GM19328 (cell line): Measurements from ENCODE around the gene CRY2.

Source experiments
- ATAC-seq: cut with Tn5 transposase; IDR thresholded peaks from one replicate; pipeline ENCODE4 v1.9.1; 2021; ENCODE audit warnings: mild to moderate bottlenecking, moderate library complexity; ENCODE audit not compliant: unreplicated experiment

The CRY2 gene

GRCh38 chr11:45929486-45930030 lies 82.3 kb downstream of the CRY2 start:
- ATAC-seq, result no peak

DNA sequence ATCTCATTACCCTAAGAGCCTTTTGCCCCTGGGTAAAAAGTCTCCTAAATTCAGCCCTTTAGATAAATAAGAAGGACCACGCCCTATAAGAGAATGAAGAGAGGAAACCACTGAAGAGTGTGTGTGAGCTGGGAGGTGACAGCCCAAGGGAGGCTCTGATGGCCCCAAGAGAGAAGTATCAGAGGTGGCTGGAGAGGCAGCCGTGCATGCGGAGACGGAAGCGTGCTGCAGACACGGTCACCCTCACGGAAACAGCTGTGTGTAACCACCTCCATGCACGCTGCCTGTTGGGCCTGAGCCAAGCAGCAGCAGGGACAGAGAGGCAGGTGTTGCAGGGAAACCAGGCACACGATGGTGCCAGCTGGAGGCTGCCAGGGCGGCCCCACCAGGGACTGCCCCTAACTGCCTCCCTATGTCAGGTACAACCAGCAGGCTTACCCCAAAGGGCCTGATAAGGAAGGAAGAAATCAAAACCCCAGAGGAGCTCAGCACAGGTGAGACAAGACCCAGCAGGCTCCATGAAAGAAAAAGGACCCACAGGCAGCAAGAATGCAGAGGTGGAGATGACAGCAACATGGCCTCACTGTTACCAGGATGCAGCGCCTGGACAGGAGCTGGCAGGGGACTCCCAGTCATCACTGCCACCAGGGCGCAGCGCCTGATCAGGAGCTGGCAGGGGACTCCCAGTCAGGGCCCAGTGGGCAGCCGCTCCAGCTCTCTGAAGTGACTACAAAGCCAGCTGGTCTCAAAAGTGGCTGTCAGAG lies 82.9 kb downstream of the CRY2 start:
- peak; percentile 93 for ATAC-seq

DNA sequence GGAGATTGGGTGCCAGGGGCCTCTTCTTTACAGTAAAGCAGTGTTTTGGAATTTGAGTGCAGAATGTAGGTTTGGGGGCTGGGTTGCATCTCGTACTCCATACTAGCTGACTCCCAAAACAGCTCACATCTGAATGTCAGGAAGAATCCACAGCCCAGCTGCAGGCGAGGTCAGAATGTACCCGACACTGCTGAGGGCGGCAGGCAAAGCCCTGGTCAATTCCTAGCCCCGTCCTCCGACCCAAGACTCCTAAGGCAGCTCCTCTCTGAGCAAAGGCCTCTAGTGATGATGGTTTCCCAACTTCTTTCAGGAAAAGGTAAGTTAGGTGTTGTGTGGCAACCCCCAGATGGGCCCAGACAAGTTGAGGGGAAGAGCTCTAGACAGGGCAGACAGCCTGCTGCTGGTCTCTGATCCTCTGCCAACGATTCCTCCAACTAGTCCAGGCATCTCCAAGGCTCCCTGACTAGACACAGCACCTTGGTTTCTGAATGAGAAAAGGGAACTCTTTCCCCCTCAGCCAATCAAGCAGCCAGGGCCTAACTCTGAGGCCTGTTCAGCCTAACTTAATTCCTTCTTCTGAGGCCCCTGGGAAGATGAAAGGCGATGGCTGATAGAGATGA lies 83.8 kb downstream of the CRY2 start:
- ATAC-seq, result no peak

- ATAC-seq, result no peak
Measured at GRCh38 chr11:45931739-45932138, 84.5 kb downstream of the CRY2 start.

DNA sequence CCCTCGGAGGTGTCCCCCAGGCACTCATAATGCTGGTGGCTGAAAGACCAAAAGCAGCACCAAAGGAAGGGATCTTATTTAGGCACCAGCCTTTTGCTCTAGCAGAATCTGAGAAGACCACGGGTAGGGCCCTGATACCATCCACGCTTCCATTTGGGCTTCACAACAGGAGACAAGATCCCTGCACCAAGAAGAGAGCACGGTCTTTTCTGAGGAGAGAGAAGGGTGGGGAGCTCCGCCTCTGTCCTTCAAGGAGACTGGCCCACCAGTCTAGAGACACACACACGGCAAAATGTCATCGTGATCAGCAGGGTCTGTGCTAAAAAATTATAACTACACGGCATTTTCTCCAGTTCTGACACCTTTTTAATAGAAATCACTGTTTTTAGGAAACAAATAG lies 84.9 kb downstream of the CRY2 start:
- ATAC-seq, result no peak
